Upper lobe of left lung (tissue), 4 donors: Measurements from ENCODE around the gene SDK2.

ENCODE experiments used
- EP300 ChIP-seq, 4 donors: sonication (generic); formaldehyde crosslinking; IDR thresholded peaks; one replicate each; pipeline ENCODE4 v1.5.1; 2017; ENCODE audit warnings: antibody characterized with exemption in 4 of 4, control low read depth in 2 of 4
- POLR2A ChIP-seq, 4 donors: fragments of 450-650 bp; IDR thresholded peaks; one replicate each; pipeline ENCODE4 v1.5.1; 2016 to 2017; ENCODE audit warnings: antibody characterized with exemption in 4 of 4, mild to moderate bottlenecking in 2 of 4
- POLR2AphosphoS5 ChIP-seq, 2 donors: sonication (generic); formaldehyde crosslinking; IDR thresholded peaks; one replicate each; pipeline ENCODE4 v1.5.1; 2017; ENCODE audit warnings: antibody characterized with exemption in 2 of 2
- TF ChIP-seq, protein P1 (sequence below), 6 experiments: fragments of 450-650 bp in 4 of 6; fragments of 200-600 bp in 2 of 6; sonication (generic) in 2 of 6; IDR thresholded peaks; one replicate each; pipeline ENCODE4 v1.5.1; 2016 to 2019; ENCODE audit warnings: antibody characterized with exemption in 6 of 6

DNA sequence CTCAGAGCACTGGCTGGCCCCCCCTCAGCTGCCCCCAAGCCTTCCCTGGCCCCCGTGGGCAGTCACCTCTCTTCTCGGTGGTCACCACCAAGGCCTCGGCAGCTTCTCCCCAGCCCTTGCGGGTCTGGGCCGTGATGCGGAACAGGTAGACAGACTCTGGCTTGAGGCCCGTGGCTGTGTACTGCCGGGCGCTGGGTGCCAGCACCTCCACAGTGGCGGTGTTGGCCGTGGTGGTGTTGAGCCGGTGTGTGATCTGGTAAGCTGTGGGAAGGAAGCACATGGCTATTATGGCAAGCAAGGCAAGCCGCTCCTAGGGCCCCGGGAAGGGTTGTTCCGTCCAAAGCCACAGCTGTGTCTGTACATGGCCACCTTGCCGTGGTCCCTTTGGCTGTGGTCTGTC is 254.0 kb downstream of the SDK2 start:
- TF ChIP-seq, protein P1, sequence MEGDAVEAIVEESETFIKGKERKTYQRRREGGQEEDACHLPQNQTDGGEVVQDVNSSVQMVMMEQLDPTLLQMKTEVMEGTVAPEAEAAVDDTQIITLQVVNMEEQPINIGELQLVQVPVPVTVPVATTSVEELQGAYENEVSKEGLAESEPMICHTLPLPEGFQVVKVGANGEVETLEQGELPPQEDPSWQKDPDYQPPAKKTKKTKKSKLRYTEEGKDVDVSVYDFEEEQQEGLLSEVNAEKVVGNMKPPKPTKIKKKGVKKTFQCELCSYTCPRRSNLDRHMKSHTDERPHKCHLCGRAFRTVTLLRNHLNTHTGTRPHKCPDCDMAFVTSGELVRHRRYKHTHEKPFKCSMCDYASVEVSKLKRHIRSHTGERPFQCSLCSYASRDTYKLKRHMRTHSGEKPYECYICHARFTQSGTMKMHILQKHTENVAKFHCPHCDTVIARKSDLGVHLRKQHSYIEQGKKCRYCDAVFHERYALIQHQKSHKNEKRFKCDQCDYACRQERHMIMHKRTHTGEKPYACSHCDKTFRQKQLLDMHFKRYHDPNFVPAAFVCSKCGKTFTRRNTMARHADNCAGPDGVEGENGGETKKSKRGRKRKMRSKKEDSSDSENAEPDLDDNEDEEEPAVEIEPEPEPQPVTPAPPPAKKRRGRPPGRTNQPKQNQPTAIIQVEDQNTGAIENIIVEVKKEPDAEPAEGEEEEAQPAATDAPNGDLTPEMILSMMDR (IDR thresholded peaks at IDR 0.05): no peak
- TF ChIP-seq POLR2A (IDR thresholded peaks at IDR 0.05) (no peak), POLR2AphosphoS5 (IDR thresholded peaks at IDR 0.05) (no peak), EP300 (IDR thresholded peaks at IDR 0.05) (no peak)
